HCT116 (cell line): ENCODE measurements around the gene GLTP. TPM values are rescaled to one million over a fixed set of nuclear protein-coding genes. Genes with fewer than 3 reads are reported as not detected.

Experiments used
- ATAC-seq: fragments of 200-7000 bp; cut with Tn5 transposase; 2 replicates; pipeline ENCODE4 v1.9.1; 2020; ENCODE audit warnings: mild to moderate bottlenecking, moderate library complexity
- BruUV-seq: library from RNA; stranded (reverse); fragments of 400-500 nt; replicated peaks from 2 replicates; lab custom pipeline; 2021; lab: Mats Ljungman, UMichigan
- CTCF ChIA-PET: fragments of 300-600 bp; sonication (Branson Sonifier 250); formaldehyde crosslinking; loops from one replicate; lab custom pipeline; 2021; ENCODE audit warnings: antibody characterized with exemption; lab: Charles Lee
- POLR2A ChIA-PET: fragments of 300-600, 350-600 bp; sonication (Branson Sonifier 250); formaldehyde crosslinking; loops from one replicate; lab custom pipeline; 2021; ENCODE audit warnings: antibody characterized with exemption; lab: Charles Lee
- RAD21 ChIA-PET, 2 experiments: fragments of 300-600 bp; sonication (Branson Sonifier 250); formaldehyde crosslinking; loops; one replicate each; lab custom pipeline; 2023; ENCODE audit warnings: low total read pairs in 2 of 2; ENCODE audit not compliant: uncharacterized antibody in 2 of 2, unreplicated experiment in 2 of 2, low non-redundant PET in 1 of 2; lab: Charles Lee
- DNase-seq: peaks from one replicate; pipeline ENCODE4 v3.0.0-alpha.2; 2010; ENCODE audit warnings: low read depth, low spot score
- H2AFZ ChIP-seq: fragments of 200-600 bp; shearing (Covaris generic), sonication (generic); 2 replicates; pipeline ENCODE4 v1.6.1; 2017; ENCODE audit warnings: low read depth, mixed run types, mixed read lengths, antibody characterized with exemption, low read length; ENCODE audit not compliant: poor library complexity, severe bottlenecking
- H3K27ac ChIP-seq: 2 replicates; pipeline ENCODE4 v1.5.1; 2012; ENCODE audit warnings: low read depth, low read length
- H3K27me3 ChIP-seq: fragments of 200-600 bp; sonication (generic); 2 replicates; pipeline ENCODE4 v1.6.1; 2016; ENCODE audit warnings: mixed run types, low read length, mixed read lengths; ENCODE audit not compliant: insufficient read depth
- H3K36me3 ChIP-seq, 2 experiments: fragments of 200-500 bp in 1 of 2; fragments of 200-600 bp in 1 of 2; sonication (Bioruptor generic) in 1 of 2; sonication (generic) in 1 of 2; 2 replicates each; pipeline versions ENCODE4 v1.5.1 to v1.6.1; 2014 to 2016; ENCODE audit warnings: low read length in 2 of 2, inconsistent platforms in 1 of 2, mixed read lengths in 1 of 2, mixed run types in 1 of 2; ENCODE audit not compliant: insufficient read depth in 2 of 2, control insufficient read depth in 1 of 2
- H3K4me1 ChIP-seq, 2 experiments: fragments of 200-600 bp in 1 of 2; sonication (generic) in 1 of 2; 2 replicates each; pipeline versions ENCODE4 v1.5.1 to v1.6.1; 2012 to 2017; ENCODE audit warnings: low read length in 2 of 2, inconsistent platforms in 1 of 2, mild to moderate bottlenecking in 1 of 2, mixed read lengths in 1 of 2, mixed run types in 1 of 2, moderate library complexity in 1 of 2; ENCODE audit not compliant: insufficient read depth in 2 of 2, control insufficient read depth in 1 of 2
- H3K4me2 ChIP-seq: fragments of 200-600 bp; sonication (generic); 2 replicates; pipeline ENCODE4 v1.6.1; 2017; ENCODE audit warnings: mixed run types, low read length, mixed read lengths
- H3K4me3 ChIP-seq, 2 experiments: fragments of 200-600 bp in 1 of 2; sonication (generic) in 1 of 2; replicated peaks in 1 of 2; 2 replicates each; pipeline ENCODE4 v1.5.1; 2011 to 2016; ENCODE audit warnings: low read length in 2 of 2, control low read depth in 1 of 2, low read depth in 1 of 2, mild to moderate bottlenecking in 1 of 2, mixed read lengths in 1 of 2, mixed run types in 1 of 2
- H3K79me2 ChIP-seq: fragments of 200-600 bp; sonication (generic); 2 replicates; pipeline ENCODE4 v1.6.1; 2017; ENCODE audit warnings: mild to moderate bottlenecking, mixed run types, low read length, moderate library complexity, mixed read lengths; ENCODE audit not compliant: insufficient read depth
- H3K9ac ChIP-seq: fragments of 200-600 bp; sonication (generic); 2 replicates; pipeline ENCODE4 v1.6.1; 2016; ENCODE audit warnings: low read length, mixed read lengths
- H3K9me2 ChIP-seq: fragments of 200-600 bp; sonication (generic), shearing (Covaris generic); 2 replicates; pipeline ENCODE4 v1.6.1; 2017; ENCODE audit warnings: mixed run types, mild to moderate bottlenecking, moderate library complexity; ENCODE audit not compliant: insufficient read depth
- H3K9me3 ChIP-seq, 2 experiments: fragments of 200-500 bp in 1 of 2; fragments of 200-600 bp in 1 of 2; sonication (Bioruptor generic) in 1 of 2; sonication (generic) in 1 of 2; 2 replicates each; pipeline ENCODE4 v1.6.1; 2014 to 2017; ENCODE audit warnings: low read length in 2 of 2, mixed read lengths in 2 of 2, inconsistent platforms in 1 of 2, low read depth in 1 of 2, mild to moderate bottlenecking in 1 of 2, mixed run types in 1 of 2, moderate library complexity in 1 of 2; ENCODE audit not compliant: control insufficient read depth in 1 of 2, insufficient read depth in 1 of 2
- H4K20me1 ChIP-seq: fragments of 200-600 bp; sonication (generic), shearing (Covaris generic); 2 replicates; pipeline ENCODE4 v1.6.1; 2017; ENCODE audit warnings: mixed run types, mild to moderate bottlenecking, moderate library complexity; ENCODE audit not compliant: insufficient read depth
- CEBPB ChIP-seq: IDR thresholded peaks from 2 replicates; pipeline ENCODE4 v1.6.1; 2012; ENCODE audit warnings: low read depth
- CTCF ChIP-seq, 3 experiments: fragments of 200-600 bp in 1 of 3; sonication (generic) in 1 of 3; IDR thresholded peaks in 2 of 3; conservative IDR thresholded peaks in 1 of 3; 2 replicates each; pipeline ENCODE4 v1.5.1; 2012 to 2017; ENCODE audit warnings: low read depth in 2 of 3, low read length in 2 of 3, antibody characterized with exemption in 1 of 3, borderline replicate concordance in 1 of 3, control low read depth in 1 of 3, mild to moderate bottlenecking in 1 of 3, mixed read lengths in 1 of 3, mixed run types in 1 of 3, moderate library complexity in 1 of 3; ENCODE audit not compliant: insufficient read depth in 1 of 3
- ELF1 ChIP-seq: IDR thresholded peaks from 2 replicates; pipeline ENCODE4 v1.6.1; 2012; ENCODE audit warnings: low read depth, borderline replicate concordance
- EZH2 ChIP-seq: fragments of 200-600 bp; sonication (generic); IDR thresholded peaks from 2 replicates; pipeline ENCODE4 v1.6.1; 2017; ENCODE audit warnings: antibody characterized with exemption, mixed run types
- FOSL1 ChIP-seq: IDR thresholded peaks from 2 replicates; pipeline ENCODE4 v1.6.1; 2012; ENCODE audit warnings: low read depth
- JUND ChIP-seq: IDR thresholded peaks from 2 replicates; pipeline ENCODE4 v1.6.1; 2012
- MAX ChIP-seq: IDR thresholded peaks from 2 replicates; pipeline ENCODE4 v1.6.1; 2012
- POLR2A ChIP-seq: IDR thresholded peaks from 2 replicates; pipeline ENCODE4 v1.7.0; 2011; ENCODE audit warnings: borderline replicate concordance; ENCODE audit not compliant: insufficient read depth, insufficient read length; ENCODE audit errors: extremely low read depth
- POLR2AphosphoS5 ChIP-seq: IDR thresholded peaks from 2 replicates; pipeline ENCODE4 v1.6.1; 2011; ENCODE audit warnings: mild to moderate bottlenecking, low read depth, low read length, moderate library complexity
- RAD21 ChIP-seq: IDR thresholded peaks from 2 replicates; pipeline ENCODE4 v1.6.1; 2012; ENCODE audit warnings: low read depth, mild to moderate bottlenecking
- REST ChIP-seq: IDR thresholded peaks from 2 replicates; pipeline ENCODE4 v1.6.1; 2012; ENCODE audit warnings: low read depth
- SP1 ChIP-seq: IDR thresholded peaks from 2 replicates; pipeline ENCODE4 v1.6.1; 2012; ENCODE audit warnings: low read depth
- TCF7L2 ChIP-seq: IDR thresholded peaks from 2 replicates; pipeline ENCODE4 v1.7.0; 2011; ENCODE audit warnings: borderline replicate concordance, inconsistent platforms; ENCODE audit not compliant: insufficient read depth, insufficient read length; ENCODE audit errors: extremely low read depth
- YY1 ChIP-seq: IDR thresholded peaks from 2 replicates; pipeline ENCODE4 v1.6.1; 2011; ENCODE audit warnings: low read length, low read depth, moderate library complexity, mild to moderate bottlenecking; ENCODE audit not compliant: insufficient replicate concordance; ENCODE audit errors: extremely low read depth
- ZBTB33 ChIP-seq: IDR thresholded peaks from 2 replicates; pipeline ENCODE4 v1.6.1; 2011; ENCODE audit warnings: mild to moderate bottlenecking, low read length, moderate library complexity; ENCODE audit not compliant: insufficient replicate concordance; ENCODE audit errors: extremely low read depth
- ZFX ChIP-seq: fragments of 450-650 bp; IDR thresholded peaks from 2 replicates; pipeline ENCODE4 v1.6.1; 2017
- intact Hi-C: fragments of 100-400 bp; cut with micrococcal nuclease; formaldehyde crosslinking; loops from 2 replicates; pipeline ENCODE4 v1.10.0; 2022
- total RNA-seq: library from RNA; stranded (reverse); gene quantifications from one replicate; pipeline ENCODE4 v1.2.1, GENCODE V29; 2021; ENCODE audit not compliant: unreplicated experiment

The GLTP gene
- total RNA-seq, 1 experiment from 2014 or later = 26.6 TPM

GRCh38 chr12:109803678-109804077 is 76.7 kb downstream of the GLTP start (continued):
- TF ChIP-seq ZBTB33 (no peak), RAD21 (no peak), JUND (no peak), POLR2AphosphoS5 (no peak), MAX (no peak)

GRCh38 chr12:109802828-109803227 is 77.5 kb downstream of the GLTP start:
- ATAC-seq (no peak), DNase-seq (no peak)
- no peaks in the 10 kb centered on the region for H3K4me1 ChIP-seq
- no peak overlapping the region for H3K9ac ChIP-seq
- intact Hi-C loops = no loop called here
- no peak overlapping the region for H2AFZ ChIP-seq
- no peak for TF ChIP-seq JUND
- no peak for TF ChIP-seq CTCF (IDR thresholded peaks at IDR 0.05 in 2 of 3, conservative IDR thresholded peaks at IDR 0.05 in 1 of 3; ENCODE audit: borderline replicate concordance in 1 of 3, insufficient read depth in 1 of 3, low read depth in 2 of 3, low read length in 2 of 3)
- no peak for TF ChIP-seq ELF1
- TF ChIP-seq TCF7L2 = no peak
- TF ChIP-seq EZH2 = no peak
- TF ChIP-seq FOSL1 = no peak
- TF ChIP-seq POLR2A = no peak
- no peak for TF ChIP-seq ZFX
- no peak for TF ChIP-seq ZBTB33
- no peak for TF ChIP-seq YY1
- no peak for TF ChIP-seq SP1
- no peak for TF ChIP-seq CEBPB
- no peak for TF ChIP-seq REST
- no TSS peak for BruUV-seq
- no peaks in the 10 kb centered on the region for H4K20me1 ChIP-seq
- H3K27me3 ChIP-seq = no peaks in the 10 kb centered on the region
- H3K4me3 ChIP-seq = no peak overlapping the region
- no peaks in the 10 kb centered on the region for H3K79me2 ChIP-seq
- H3K9me2 ChIP-seq = no peaks in the 10 kb centered on the region
- RAD21 ChIA-PET = no interaction called here
- H3K36me3 ChIP-seq = no peaks in the 10 kb centered on the region
- POLR2A ChIA-PET = no interaction called here
- CTCF ChIA-PET = interaction anchor here (2.4 kb wide), 1 partner anchor 42 kb away, joined by 19 read pairs; no protein-coding TSS in a partner anchor
- no peaks in the 10 kb centered on the region for H3K9me3 ChIP-seq
- no peak overlapping the region for H3K4me2 ChIP-seq
- H3K27ac ChIP-seq = no peak overlapping the region
